Small intestine (tissue), 16 donors: ENCODE results near the gene KCNJ13. TPM values are rescaled to one million over a fixed set of nuclear protein-coding genes. Genes with fewer than 3 reads are reported as not detected.

Experiments
- DNase-seq, 2 donors: peaks; one replicate each; pipeline versions ENCODE4 v3.0.0 to v3.0.0-alpha.2; 2013
- FAIRE-seq: peaks from 2 replicates; lab custom pipeline; 2012; peaks lifted over from hg19 to GRCh38; lab: Jason Lieb, UNC
- H3K27ac ChIP-seq, 3 donors: one replicate each; pipeline ENCODE4 v1.5.1; 2013; ENCODE audit warnings: low read length in 2 of 3, mild to moderate bottlenecking in 2 of 3, control low read depth in 1 of 3, inconsistent platforms in 1 of 3, low read depth in 1 of 3, moderate library complexity in 1 of 3
- H3K27me3 ChIP-seq, 3 donors: one replicate each; pipeline ENCODE4 v1.6.1; 2013; ENCODE audit warnings: low read length in 3 of 3, inconsistent platforms in 1 of 3; ENCODE audit not compliant: control insufficient read depth in 3 of 3, insufficient read depth in 3 of 3
- H3K36me3 ChIP-seq, 3 donors: one replicate each; pipeline ENCODE4 v1.6.1; 2013; ENCODE audit warnings: low read length in 3 of 3, inconsistent platforms in 1 of 3, low read depth in 1 of 3, mild to moderate bottlenecking in 1 of 3, moderate library complexity in 1 of 3; ENCODE audit not compliant: control insufficient read depth in 3 of 3, insufficient read depth in 2 of 3
- H3K4me1 ChIP-seq, 3 donors: one replicate each; pipeline ENCODE4 v1.6.1; 2013; ENCODE audit warnings: low read length in 2 of 3, inconsistent platforms in 1 of 3, low read depth in 1 of 3, mild to moderate bottlenecking in 1 of 3, moderate library complexity in 1 of 3; ENCODE audit not compliant: control insufficient read depth in 3 of 3, insufficient read depth in 2 of 3
- H3K4me3 ChIP-seq, 3 donors: one replicate each; pipeline ENCODE4 v1.5.1; 2013; ENCODE audit warnings: low read length in 3 of 3, control low read depth in 1 of 3, inconsistent platforms in 1 of 3, low read depth in 1 of 3, mild to moderate bottlenecking in 1 of 3, moderate library complexity in 1 of 3
- H3K9me3 ChIP-seq, 2 donors: one replicate each; pipeline ENCODE4 v1.6.1; 2013; ENCODE audit warnings: low read depth in 1 of 2, low read length in 1 of 2; ENCODE audit not compliant: control insufficient read depth in 2 of 2, insufficient read depth in 1 of 2
- WGBS, 3 donors: extraction: QIAGEN DNeasy Blood & Tissue Kit; methylation state at CpG; one replicate each; pipeline ENCODE4 v1.1.7; 2013; 5-methylcytosine and 5-hydroxymethylcytosine counted together
- long read RNA-seq, 10 donors: transcript quantifications; one replicate each; lab custom pipeline, GENCODE V29; 2026
- polyA plus RNA-seq, 4 donors: library from polyadenylated mRNA; stranded (reverse) in 3 of 4; unstranded in 1 of 4; fragments of 200-250 nt in 3 of 4; fragments of 120-200 nt in 1 of 4; gene quantifications; one replicate each; pipeline versions ENCODE4 v1.2.1 to v1.2.3, GENCODE V29; 2013
- donor health status: healthy with polysubstance abuse.
- donor health status: control.
- donor health status: control.
- donor health status: Bipolar disorder and iron deficiency.
- donor health status: healthy.

Gene KCNJ13
- 10 to 100 TPM in 3 of 4 donors, 1 to 10 TPM in 1; 8.4 to 87.2 (median 43.3) TPM for polyA plus RNA-seq
- long read RNA-seq, donor 1: 0 reads
- long read RNA-seq, donor 2, transcript KCNJ13-202 (3 exons, 1,099 nt): minor isoform, 6 of 13 reads
- long read RNA-seq, donor 2, transcript KCNJ13-201 (3 exons, 2,950 nt): major isoform, 7 of 13 reads
- long read RNA-seq, donor 2, partial matches to known transcripts: 0 of 13 reads
- long read RNA-seq, donor 2, other reads (novel, unspliced or antisense): 0 of 13 reads
- long read RNA-seq, donor 3, partial matches to known transcripts: 0 of 8 reads
- long read RNA-seq, donor 3, other reads (novel, unspliced or antisense): 0 of 8 reads
- long read RNA-seq, donor 4: 0 reads
- long read RNA-seq, donor 5, transcript KCNJ13-201 (3 exons, 2,950 nt): major isoform, 6 of 7 reads
- long read RNA-seq, donor 5, partial matches to known transcripts: 0 of 7 reads
- long read RNA-seq, donor 5, other reads (novel, unspliced or antisense): 0 of 7 reads
- long read RNA-seq, donor 6, transcript KCNJ13-201 (3 exons, 2,950 nt): major isoform, 5 of 8 reads
- long read RNA-seq, donor 6, partial matches to known transcripts: 0 of 8 reads
- long read RNA-seq, donor 6, other reads (novel, unspliced or antisense): 0 of 8 reads
- long read RNA-seq, donor 7: 0 reads
- long read RNA-seq, donor 8: 0 reads
- long read RNA-seq, donor 9, partial matches to known transcripts: 0 of 1 reads
- long read RNA-seq, donor 9, other reads (novel, unspliced or antisense): 0 of 1 reads
- long read RNA-seq, donor 10, partial matches to known transcripts: 0 of 1 reads
- long read RNA-seq, donor 10, other reads (novel, unspliced or antisense): 0 of 1 reads

DNA sequence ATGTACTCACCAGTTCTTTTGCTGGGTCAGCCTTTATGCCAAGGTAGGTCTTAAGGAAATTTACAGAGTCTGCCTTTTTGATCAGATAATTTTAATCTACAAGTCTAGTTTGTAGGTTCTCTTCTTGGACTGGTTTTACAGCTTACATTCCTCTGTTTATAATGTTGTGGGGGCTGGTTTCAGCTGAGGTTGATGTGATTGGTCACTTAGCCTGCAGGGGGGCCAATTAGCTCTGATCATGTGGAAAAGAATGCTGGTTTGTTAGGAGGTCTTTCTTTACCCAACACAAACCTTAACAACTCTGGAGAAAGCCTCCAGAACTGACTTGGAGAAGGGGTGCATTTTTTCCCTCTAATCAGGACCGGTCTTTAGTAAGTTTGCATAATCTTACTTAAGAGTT, at the start of gene KCNJ13:
TSS of gene KCNJ13 (minus strand) at position 131 of the 400 bp plus-strand sequence. CDS start 5,203 bp downstream, outside the sequence.
- H3K4me3 ChIP-seq: peak within 1 kb of the TSS in 2 of 3 donors; percentile 15 to 44
- no peaks in the 10 kb centered on the region for H3K27me3 ChIP-seq
- H3K27ac ChIP-seq: peak within 1 kb of the TSS in 1 of 3 donors; percentile 79
- H3K36me3 ChIP-seq: peaks cover 0 to 10% (median 0%) of the 10 kb centered on the region in 3 donors
- DNase-seq (peak; percentile 81 to 82), FAIRE-seq (no peak)
- 11 to 69% (median 66%) methylated on average over 1 of the region's 1 CpG for WGBS, 3 donors
- H3K4me1 ChIP-seq: peaks cover 8 to 21% (median 10%) of the 10 kb centered on the region in 3 donors
- H3K9me3 ChIP-seq: no peaks in the 10 kb centered on the region

DNA sequence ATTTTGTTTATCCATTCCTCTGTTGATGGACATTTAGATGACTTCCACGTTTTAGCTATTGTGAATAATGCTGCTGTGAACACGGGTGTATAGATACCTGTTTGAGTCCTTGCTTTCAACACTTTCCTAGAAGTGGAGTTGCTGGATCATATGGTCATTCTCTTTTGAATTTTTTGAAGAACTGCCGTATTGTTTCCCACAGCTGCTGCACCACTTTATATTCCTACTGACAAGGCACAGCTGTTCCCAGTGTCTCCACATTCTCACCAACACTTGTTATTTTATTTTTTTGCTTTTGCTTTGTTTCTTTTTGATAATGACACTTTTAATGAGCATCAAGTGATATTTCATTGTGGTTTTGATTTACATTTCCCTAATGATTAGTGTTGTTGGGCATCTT, 41.4 kb upstream of the KCNJ13 start:
- H3K4me3 ChIP-seq: no peak overlapping the region
- FAIRE-seq (no peak), DNase-seq (no peak)
- peaks cover 8 to 34% (median 21%) of the 10 kb centered on the region in 3 donors for H3K36me3 ChIP-seq
- no peaks in the 10 kb centered on the region for H3K27me3 ChIP-seq
- no peak overlapping the region for H3K27ac ChIP-seq
- no peaks in the 10 kb centered on the region for H3K4me1 ChIP-seq
- H3K9me3 ChIP-seq: no peaks in the 10 kb centered on the region
- WGBS, 3 donors: 80 to 91% (median 88%) methylated on average over 3 of the region's 3 CpGs

DNA sequence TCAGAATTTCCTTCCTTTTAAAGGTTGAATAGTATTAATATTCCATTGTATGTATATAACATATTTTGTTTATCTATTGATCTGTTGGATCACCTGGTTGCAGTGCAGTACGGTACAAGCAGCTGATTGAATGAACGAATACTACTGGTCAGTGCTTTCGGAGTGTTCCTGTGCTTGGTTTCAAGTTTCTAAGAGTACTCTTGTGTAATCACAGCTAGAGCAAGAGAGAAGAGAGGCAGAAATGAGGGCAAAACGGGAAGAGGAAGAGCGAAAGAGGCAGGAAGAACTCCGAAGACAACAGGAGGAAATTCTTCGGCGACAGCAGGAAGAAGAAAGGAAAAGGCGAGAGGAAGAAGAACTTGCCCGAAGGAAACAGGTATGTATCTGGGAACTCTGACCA, 40.3 kb upstream of the KCNJ13 start:
- Histone ChIP-seq H3K27ac (no peak overlapping the region), H3K9me3 (no peaks in the 10 kb centered on the region), H3K4me1 (no peaks in the 10 kb centered on the region), H3K36me3 (peaks cover 8 to 32% (median 23%) of the 10 kb centered on the region in 3 donors), H3K27me3 (no peaks in the 10 kb centered on the region), H3K4me3 (no peak overlapping the region)
- FAIRE-seq (no peak), DNase-seq (no peak)
- WGBS, 3 donors: 84 to 89% (median 85%) methylated on average over 10 of the region's 10 CpGs

DNA sequence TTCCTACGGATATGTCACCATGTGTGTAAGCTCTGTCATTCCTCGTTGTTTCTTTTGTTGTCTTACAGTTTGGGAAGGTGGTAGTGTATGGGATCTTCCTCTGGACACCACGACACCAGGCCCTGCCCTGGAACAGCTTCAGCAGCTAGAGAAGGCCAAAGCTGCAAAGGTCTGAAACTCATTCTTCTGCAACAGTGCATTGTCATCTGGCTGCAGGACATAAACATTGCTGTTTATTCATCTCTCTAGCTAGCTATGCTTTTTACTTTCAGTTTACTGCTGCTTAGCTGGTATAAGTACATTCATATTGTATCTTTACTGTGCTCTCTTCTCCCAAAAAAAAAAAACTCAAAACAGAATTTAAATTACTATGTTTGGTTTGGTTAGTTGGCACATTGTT, 39.2 kb upstream of the KCNJ13 start:
- FAIRE-seq: no peak
- DNase-seq: no peak
- Histone ChIP-seq H3K36me3 (peaks cover 8 to 27% (median 23%) of the 10 kb centered on the region in 3 donors), H3K27ac (no peak overlapping the region), H3K4me3 (no peak overlapping the region), H3K4me1 (no peaks in the 10 kb centered on the region), H3K9me3 (no peaks in the 10 kb centered on the region), H3K27me3 (no peaks in the 10 kb centered on the region)
- 81 to 93% (median 91%) methylated on average over 3 of the region's 3 CpGs for WGBS, 3 donors

DNA sequence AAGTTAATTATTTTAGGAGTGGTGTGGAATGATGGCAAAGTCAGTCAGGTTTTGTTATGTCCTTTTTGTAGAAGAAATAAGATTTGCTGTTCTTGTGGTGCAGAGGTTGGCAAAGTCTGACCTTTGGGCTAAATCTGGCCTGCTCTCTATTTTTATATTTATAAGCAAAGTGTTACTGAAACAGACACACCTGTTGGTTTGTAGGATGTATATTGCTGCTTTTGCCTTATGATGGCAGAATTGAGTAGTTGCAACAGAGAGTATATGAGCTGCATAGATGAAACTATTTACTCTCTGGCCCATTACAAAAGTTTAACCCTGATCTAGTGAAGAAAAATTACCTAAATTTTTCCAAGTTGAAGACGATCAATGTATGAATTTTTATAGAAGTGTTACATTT, 34.1 kb upstream of the KCNJ13 start:
- H3K27me3 ChIP-seq: no peaks in the 10 kb centered on the region
- no peaks in the 10 kb centered on the region for H3K4me1 ChIP-seq
- H3K36me3 ChIP-seq: peaks cover 14 to 42% (median 21%) of the 10 kb centered on the region in 3 donors
- no peak for FAIRE-seq
- no peak overlapping the region for H3K27ac ChIP-seq
- no peak for DNase-seq
- no peak overlapping the region for H3K4me3 ChIP-seq
- WGBS, 3 donors: 87 to 95% (median 91%) methylated on average over 1 of the region's 1 CpG
- H3K9me3 ChIP-seq: no peaks in the 10 kb centered on the region

DNA sequence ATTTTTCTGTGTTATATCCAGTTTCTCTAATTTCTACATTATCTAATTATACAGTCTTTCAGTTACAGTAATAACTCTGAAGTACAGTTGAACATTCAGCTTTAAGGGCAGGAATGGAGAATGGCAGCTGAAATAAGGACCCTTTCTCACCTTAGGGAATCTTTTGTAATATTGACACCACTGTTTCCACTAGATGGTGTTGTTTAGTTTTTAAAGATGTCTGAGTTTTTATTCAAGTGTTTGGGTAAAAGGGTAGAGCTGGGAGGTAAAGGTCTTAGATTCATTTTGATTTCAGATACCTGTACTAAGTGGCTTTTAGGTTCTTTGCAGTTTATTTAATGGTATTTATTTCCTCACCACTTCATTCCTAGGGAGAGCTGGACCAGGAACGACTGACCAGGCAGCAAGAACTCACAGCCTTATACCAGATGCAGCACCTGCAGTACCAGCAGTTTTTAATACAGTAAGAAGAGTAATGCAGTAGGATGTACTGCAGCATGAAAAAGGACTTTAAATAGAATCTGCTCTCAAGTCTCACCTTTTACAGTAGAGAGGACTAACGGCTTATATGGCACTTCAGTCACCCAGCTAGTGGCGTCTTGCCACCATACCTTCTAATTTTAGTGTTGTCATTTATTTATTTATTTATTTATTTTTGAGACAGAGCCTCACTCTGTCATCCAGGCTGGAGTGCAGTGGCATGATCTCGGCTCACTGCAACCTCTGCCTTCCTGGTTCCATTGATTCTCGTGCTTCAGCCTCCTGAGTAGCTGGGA, 33.2 kb upstream of the KCNJ13 start:
- Histone ChIP-seq H3K36me3 (peaks cover 12 to 43% (median 19%) of the 10 kb centered on the region in 3 donors), H3K4me1 (no peaks in the 10 kb centered on the region), H3K4me3 (no peak overlapping the region), H3K27me3 (no peaks in the 10 kb centered on the region), H3K9me3 (no peaks in the 10 kb centered on the region), H3K27ac (no peak overlapping the region)
- FAIRE-seq (no peak), DNase-seq (no peak)
- WGBS, 3 donors: 90 to 93% (median 93%) methylated on average over 5 of the region's 5 CpGs

DNA sequence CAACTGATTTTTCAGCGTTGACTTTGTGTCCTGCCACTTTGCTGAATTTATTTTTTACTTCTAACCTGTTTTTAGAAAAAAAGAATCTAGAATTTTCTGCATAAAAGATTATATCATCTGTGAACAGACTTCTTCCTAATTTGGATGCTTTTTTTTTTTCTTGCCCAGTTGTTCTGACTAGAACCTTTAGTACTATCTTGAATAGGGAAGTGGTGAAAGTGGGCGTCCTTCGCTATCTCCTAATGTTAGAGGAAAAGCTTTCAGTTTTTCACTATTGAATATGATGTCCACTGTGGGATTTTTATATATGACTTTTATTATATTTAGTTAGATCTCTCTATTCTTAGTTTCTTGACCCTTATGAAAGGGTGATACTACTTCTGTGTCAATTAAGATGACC, 25.7 kb upstream of the KCNJ13 start:
- Histone ChIP-seq H3K36me3 (peaks cover 3 to 29% (median 8%) of the 10 kb centered on the region in 3 donors), H3K4me3 (no peak overlapping the region), H3K27ac (no peak overlapping the region), H3K4me1 (peaks cover 0 to 5% (median 0%) of the 10 kb centered on the region in 3 donors), H3K9me3 (peaks cover 0 to 2% of the 10 kb centered on the region in 2 donors), H3K27me3 (no peaks in the 10 kb centered on the region)
- 82 to 96% (median 94%) methylated on average over 3 of the region's 3 CpGs for WGBS, 3 donors
- FAIRE-seq: no peak
- no peak for DNase-seq

DNA sequence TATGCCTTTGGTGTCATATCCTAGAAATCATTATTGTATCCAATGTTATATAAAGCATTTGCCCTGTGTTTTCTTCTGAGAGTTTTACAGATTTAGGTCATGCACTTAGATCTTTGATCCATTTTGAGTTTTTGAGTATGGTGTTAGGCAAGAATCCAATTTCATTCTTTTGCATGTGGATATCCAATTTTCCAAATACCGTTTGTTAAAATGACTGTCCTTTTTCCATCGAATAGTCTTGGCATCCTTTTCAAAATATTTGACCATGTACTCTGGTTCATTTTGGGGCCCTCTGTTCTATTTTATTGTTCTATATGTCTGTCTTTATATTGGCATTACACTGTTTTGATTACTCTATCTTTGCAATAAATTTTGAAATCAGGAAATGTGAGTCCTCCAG, 23.8 kb upstream of the KCNJ13 start:
- 77 to 97% (median 90%) methylated on average over 2 of the region's 2 CpGs for WGBS, 3 donors
- FAIRE-seq: no peak

More for the DNA sequence above, 23.8 kb upstream of the KCNJ13 start:
- Histone ChIP-seq H3K4me3 (no peak overlapping the region), H3K27me3 (no peaks in the 10 kb centered on the region), H3K9me3 (peaks cover 0 to 2% of the 10 kb centered on the region in 2 donors), H3K36me3 (peaks cover 8 to 31% (median 12%) of the 10 kb centered on the region in 3 donors), H3K4me1 (peaks cover 0 to 5% (median 0%) of the 10 kb centered on the region in 3 donors), H3K27ac (no peak overlapping the region)
- DNase-seq: no peak
